Activated CD8-positive, alpha-beta T cell treated with anti-CD3 and anti-CD28 coated beads for 36 hours (primary cell): ENCODE measurements around the gene NSMF. TPM values are rescaled to one million over a fixed set of nuclear protein-coding genes. Genes with fewer than 3 reads are reported as not detected.
A peak's percentile ranks its signal among the peaks of the same experiment; 100 is the strongest.

Experiments
- ATAC-seq: fragments of 200-7000 bp; cut with Tn5 transposase; one replicate; pipeline ENCODE4 v1.10.0; 2021; ENCODE audit warnings: mild to moderate bottlenecking, moderate library complexity
- CTCF ChIA-PET: fragments of 350-600 bp; sonication (Branson Sonifier 250); formaldehyde crosslinking; loops from one replicate; lab custom pipeline; 2021; ENCODE audit warnings: antibody characterized with exemption; lab: Charles Lee
- POLR2A ChIA-PET: fragments of 350-600 bp; sonication (Branson Sonifier 250); formaldehyde crosslinking; loops from one replicate; lab custom pipeline; 2021; ENCODE audit warnings: antibody characterized with exemption; lab: Charles Lee
- DNase-seq: peaks from one replicate; pipeline ENCODE4 v3.0.0-alpha.2; 2020
- H3K27ac Mint-ChIP-seq: one replicate; pipeline ENCODE4 v1.8.0; 2021; ENCODE audit warnings: mild to moderate bottlenecking, mixed read lengths
- H3K27me3 Mint-ChIP-seq: one replicate; pipeline ENCODE4 v1.8.0; 2021; ENCODE audit warnings: mixed read lengths
- H3K36me3 Mint-ChIP-seq: one replicate; pipeline ENCODE4 v1.8.0; 2021; ENCODE audit warnings: low read depth, mixed read lengths
- H3K4me1 Mint-ChIP-seq: one replicate; pipeline ENCODE4 v1.8.0; 2021; ENCODE audit warnings: low read depth, mixed read lengths
- H3K4me3 Mint-ChIP-seq: one replicate; pipeline ENCODE4 v1.8.0; 2021; ENCODE audit warnings: mild to moderate bottlenecking, moderate library complexity, mixed read lengths
- H3K9me3 Mint-ChIP-seq: one replicate; pipeline ENCODE4 v1.8.0; 2021; ENCODE audit warnings: mixed read lengths
- CTCF ChIP-seq: fragments of 200-600 bp; IDR thresholded peaks from one replicate; pipeline ENCODE4 v1.8.0; 2022; ENCODE audit warnings: antibody characterized with exemption, mild to moderate bottlenecking
- intact Hi-C: fragments of 100-400 bp; cut with micrococcal nuclease; formaldehyde crosslinking; loops from one replicate; pipeline ENCODE4 v1.10.0; 2022
- total RNA-seq, 2 experiments: library from RNA; stranded (reverse); gene quantifications; one replicate each; pipeline ENCODE4 v1.2.3, GENCODE V29; 2021

Gene NSMF
- total RNA-seq, 2 experiments from 2014 or later = 112 to 116 TPM

GRCh38 chr9:137423514-137424291 is 35.4 kb downstream of the NSMF start:
- H3K4me3 Mint-ChIP-seq = no peak overlapping the region
- H3K27me3 Mint-ChIP-seq = no peaks in the 10 kb centered on the region
- intact Hi-C loops = no loop called here
- H3K27ac Mint-ChIP-seq = no peak overlapping the region
- DNase-seq = no peak
- CTCF ChIA-PET = interaction anchor here (0.8 to 2.4 kb wide), 17 partner anchors 8 to 170 kb away, joined by 3 to 9 read pairs (median 4); partner anchors contain the start of genes MRPL41, NRARP, NSMF and TOR4A
- H3K36me3 Mint-ChIP-seq = peaks cover 2% of the 10 kb centered on the region
- POLR2A ChIA-PET = interaction anchor here (0.6 to 3.2 kb wide), 14 partner anchors 8 to 129 kb away, joined by 3 to 10 read pairs (median 4); partner anchors contain the start of genes ENTPD8, MRPL41 and NRARP
- peak; percentile 40 for ATAC-seq
- H3K9me3 Mint-ChIP-seq = no peaks in the 10 kb centered on the region
- peak; percentile 30 for TF ChIP-seq CTCF
- H3K4me1 Mint-ChIP-seq = peaks cover 9% of the 10 kb centered on the region

DNA sequence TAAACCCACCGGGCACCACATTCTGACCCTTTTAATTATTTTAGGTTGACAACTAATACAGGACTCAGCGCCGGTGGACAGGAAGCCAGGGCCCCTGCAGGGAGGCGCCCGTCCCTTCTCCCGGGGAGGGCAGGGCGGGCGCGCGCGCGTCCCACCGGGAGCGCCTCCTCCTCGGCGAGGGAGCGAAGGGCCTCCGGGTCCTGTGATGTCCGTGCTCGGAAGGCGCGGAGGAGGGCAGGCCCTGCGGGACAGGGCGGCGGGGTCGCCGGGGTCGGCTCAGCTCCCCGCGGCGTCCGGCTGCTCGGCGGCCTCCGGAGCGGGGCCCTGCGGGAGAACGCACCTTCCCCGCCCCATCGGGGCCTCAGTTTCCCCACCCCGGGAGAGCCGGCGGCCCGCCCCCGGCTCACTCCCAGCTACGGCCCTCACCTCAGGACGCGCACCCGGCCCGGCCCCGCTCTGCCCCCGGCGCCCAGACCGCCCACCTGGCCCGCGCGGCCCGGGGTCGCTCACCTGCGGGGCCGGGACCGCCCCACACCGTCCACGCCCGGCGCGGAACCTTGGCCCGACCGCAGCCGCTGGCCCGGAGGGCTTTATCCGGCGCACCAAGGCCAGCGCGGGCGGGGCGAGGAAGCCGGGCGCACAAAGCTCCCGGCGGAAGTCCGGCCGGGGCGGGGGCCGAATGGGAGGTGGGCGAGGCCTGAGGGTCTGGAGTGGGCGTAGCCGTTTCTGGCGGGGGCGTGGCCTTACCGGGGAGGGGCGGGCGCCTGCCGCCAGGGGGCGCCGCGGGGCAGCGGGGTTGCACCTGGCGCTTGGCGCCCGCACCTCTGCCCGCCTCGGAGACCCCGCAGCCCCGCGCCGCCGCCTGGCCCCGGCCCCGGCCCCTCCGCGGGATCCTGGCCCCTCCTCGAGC is 36.3 kb downstream of the NSMF start, which contains the start of the genes EXD3 and NOXA1:
EXD3 (minus strand) TSS at position 559 of the 910 bp plus-strand sequence. CDS start 27,805 bp downstream, outside the sequence.
NOXA1 (plus strand) TSS at position 790 of the 910 bp plus-strand sequence. CDS start 137 bp downstream, outside the sequence.
- peaks cover 9% of the 10 kb centered on the region for H3K4me1 Mint-ChIP-seq
- H3K36me3 Mint-ChIP-seq = peaks cover 2% of the 10 kb centered on the region
- ATAC-seq = peak; percentile 98
- H3K4me3 Mint-ChIP-seq = peak within 1 kb of the TSS; percentile 79
- intact Hi-C loops = no loop called here
- H3K27me3 Mint-ChIP-seq = no peaks in the 10 kb centered on the region
- DNase-seq = peak; percentile 95
- TF ChIP-seq CTCF = peak; percentile 76
- no peaks in the 10 kb centered on the region for H3K9me3 Mint-ChIP-seq
- ChIA-PET CTCF (interaction anchor here (0.6 to 2.4 kb wide), 26 partner anchors 9 to 169 kb away, joined by 3 to 9 read pairs (median 3); partner anchors contain the start of genes ENTPD8, MRPL41, NRARP and NSMF), POLR2A (interaction anchor here (0.6 to 3.2 kb wide), 18 partner anchors 9 to 129 kb away, joined by 3 to 10 read pairs (median 4); partner anchors contain the start of genes ENTPD8, MRPL41 and NRARP)
- H3K27ac Mint-ChIP-seq = peak within 1 kb of the TSS; percentile 50

GRCh38 chr9:137421838-137422603 is 37.1 kb downstream of the NSMF start:
- H3K9me3 Mint-ChIP-seq = no peaks in the 10 kb centered on the region
- ATAC-seq (no peak), DNase-seq (no peak)
- H3K4me3 Mint-ChIP-seq = peak overlapping the region; percentile 79
- no peaks in the 10 kb centered on the region for H3K27me3 Mint-ChIP-seq
- intact Hi-C loops = no loop called here
- peaks cover 9% of the 10 kb centered on the region for H3K4me1 Mint-ChIP-seq
- peak overlapping the region; percentile 50 for H3K27ac Mint-ChIP-seq
- H3K36me3 Mint-ChIP-seq = peaks cover 2% of the 10 kb centered on the region
- no peak for TF ChIP-seq CTCF
- ChIA-PET CTCF (interaction anchor here (0.8 to 2.4 kb wide), 9 partner anchors 10 to 105 kb away, joined by 3 to 9 read pairs (median 3); no protein-coding TSS in a partner anchor), POLR2A (interaction anchor here (1.0 to 3.2 kb wide), 9 partner anchors 9 to 114 kb away, joined by 3 to 10 read pairs (median 6); no protein-coding TSS in a partner anchor)

GRCh38 chr9:137417161-137418021 is 41.7 kb downstream of the NSMF start:
- intact Hi-C loops = no loop called here
- CTCF ChIA-PET = no interaction called here
- H3K27ac Mint-ChIP-seq = peak overlapping the region; percentile 30

More at GRCh38 chr9:137417161-137418021, 41.7 kb downstream of the NSMF start:
- no peak for DNase-seq
- ATAC-seq = peak; percentile 34
- H3K4me1 Mint-ChIP-seq = peaks cover 9% of the 10 kb centered on the region
- H3K9me3 Mint-ChIP-seq = no peaks in the 10 kb centered on the region
- TF ChIP-seq CTCF = no peak
- POLR2A ChIA-PET = no interaction called here
- H3K4me3 Mint-ChIP-seq = peak overlapping the region; percentile 64
- peaks cover 5% of the 10 kb centered on the region for H3K36me3 Mint-ChIP-seq
- H3K27me3 Mint-ChIP-seq = peaks cover 1% of the 10 kb centered on the region
